OCI-LY7 (cell line): ENCODE data around the gene PPM1A.

Experiments used
- EZH2phosphoT487 ChIP-seq: fragments of 200-600 bp; sonication (generic); IDR thresholded peaks from 2 replicates; pipeline ENCODE4 v1.6.1; 2018; ENCODE audit warnings: low read depth, borderline replicate concordance, mild to moderate bottlenecking, mixed run types, antibody characterized with exemption, low read length, moderate library complexity, mixed read lengths
- TF ChIP-seq, protein P1 (sequence below): fragments of 200-600 bp; sonication (generic); conservative IDR thresholded peaks from 2 replicates; pipeline ENCODE4 v1.5.1; 2014; ENCODE audit warnings: mild to moderate bottlenecking, antibody characterized with exemption, low read length, moderate library complexity, mixed read lengths

DNA sequence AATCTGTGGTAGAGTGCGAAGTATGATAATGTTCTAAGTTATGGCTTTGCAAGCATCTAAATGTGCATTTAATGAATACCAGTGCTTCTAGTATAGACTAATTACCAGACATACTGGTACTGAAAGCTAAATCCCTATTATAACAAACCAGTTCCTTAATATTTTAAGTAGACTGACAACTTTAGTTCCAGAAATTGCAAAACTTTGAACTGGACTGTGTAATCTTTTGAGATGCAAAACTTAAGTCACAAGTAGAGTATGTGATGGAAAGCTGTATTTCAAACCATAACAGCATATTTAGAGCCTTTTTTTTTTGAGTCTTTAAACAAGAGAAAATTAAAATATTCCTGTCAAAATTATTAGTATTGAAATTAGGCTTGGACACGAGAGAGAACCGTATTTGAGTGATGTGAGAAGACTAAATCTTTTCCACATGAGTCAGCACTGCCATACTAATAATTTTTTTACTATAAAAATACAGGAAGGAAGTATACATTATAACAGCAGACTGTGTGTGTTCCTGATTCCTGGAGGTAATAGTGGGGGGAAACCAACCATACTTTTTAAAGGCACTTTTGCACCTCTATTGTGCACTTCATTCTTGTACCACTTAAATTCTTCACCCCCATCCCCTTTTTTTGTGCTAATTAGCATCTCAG is 45.5 kb downstream of the PPM1A start:
- TF ChIP-seq, protein P1, sequence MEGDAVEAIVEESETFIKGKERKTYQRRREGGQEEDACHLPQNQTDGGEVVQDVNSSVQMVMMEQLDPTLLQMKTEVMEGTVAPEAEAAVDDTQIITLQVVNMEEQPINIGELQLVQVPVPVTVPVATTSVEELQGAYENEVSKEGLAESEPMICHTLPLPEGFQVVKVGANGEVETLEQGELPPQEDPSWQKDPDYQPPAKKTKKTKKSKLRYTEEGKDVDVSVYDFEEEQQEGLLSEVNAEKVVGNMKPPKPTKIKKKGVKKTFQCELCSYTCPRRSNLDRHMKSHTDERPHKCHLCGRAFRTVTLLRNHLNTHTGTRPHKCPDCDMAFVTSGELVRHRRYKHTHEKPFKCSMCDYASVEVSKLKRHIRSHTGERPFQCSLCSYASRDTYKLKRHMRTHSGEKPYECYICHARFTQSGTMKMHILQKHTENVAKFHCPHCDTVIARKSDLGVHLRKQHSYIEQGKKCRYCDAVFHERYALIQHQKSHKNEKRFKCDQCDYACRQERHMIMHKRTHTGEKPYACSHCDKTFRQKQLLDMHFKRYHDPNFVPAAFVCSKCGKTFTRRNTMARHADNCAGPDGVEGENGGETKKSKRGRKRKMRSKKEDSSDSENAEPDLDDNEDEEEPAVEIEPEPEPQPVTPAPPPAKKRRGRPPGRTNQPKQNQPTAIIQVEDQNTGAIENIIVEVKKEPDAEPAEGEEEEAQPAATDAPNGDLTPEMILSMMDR = no peak
- TF ChIP-seq EZH2phosphoT487 = no peak
